ENCODE measurements around the gene XXYLT1.

GRCh38 chr3:195073866-195074860 is 196.8 kb downstream of the XXYLT1 start:
- TF ChIP-seq CTCF (IDR thresholded peaks at IDR 0.05) (no peak), POLR2A (IDR thresholded peaks at IDR 0.05) (no peak)
